ENCODE measurements around the gene KLF13. TPM values are rescaled to one million over a fixed set of nuclear protein-coding genes. Genes with fewer than 3 reads are reported as not detected.

Gene KLF13
- total RNA-seq, 1 experiment from 2014 or later: 78.6 TPM

DNA sequence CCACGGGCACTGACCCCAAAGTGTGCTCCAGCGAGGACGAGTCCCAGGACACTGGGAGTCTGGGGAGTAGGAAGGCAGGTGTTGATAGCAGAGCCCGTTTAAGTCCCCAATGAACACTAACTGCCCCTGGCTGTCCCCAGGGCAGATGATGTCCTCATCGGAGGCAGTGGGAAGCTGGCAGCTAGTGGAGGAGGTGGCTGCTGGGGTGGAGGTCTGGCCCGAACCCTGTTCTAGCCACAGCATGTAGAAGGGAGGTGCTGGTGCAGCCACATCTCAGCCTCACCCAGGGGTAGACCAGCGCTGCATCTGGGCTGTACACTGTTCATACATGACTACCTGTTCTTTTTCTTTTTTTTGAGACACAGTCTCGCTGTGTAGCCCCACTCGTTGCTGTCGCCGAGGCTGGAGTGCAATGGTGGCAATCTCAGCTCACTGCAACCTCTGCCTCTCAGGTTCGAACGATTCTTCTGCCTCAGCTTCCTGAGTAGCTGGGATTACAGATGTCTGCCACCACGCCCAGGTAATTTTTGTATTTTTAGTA is 51.8 kb downstream of the KLF13 start:
- TF ChIP-seq, protein P1, sequence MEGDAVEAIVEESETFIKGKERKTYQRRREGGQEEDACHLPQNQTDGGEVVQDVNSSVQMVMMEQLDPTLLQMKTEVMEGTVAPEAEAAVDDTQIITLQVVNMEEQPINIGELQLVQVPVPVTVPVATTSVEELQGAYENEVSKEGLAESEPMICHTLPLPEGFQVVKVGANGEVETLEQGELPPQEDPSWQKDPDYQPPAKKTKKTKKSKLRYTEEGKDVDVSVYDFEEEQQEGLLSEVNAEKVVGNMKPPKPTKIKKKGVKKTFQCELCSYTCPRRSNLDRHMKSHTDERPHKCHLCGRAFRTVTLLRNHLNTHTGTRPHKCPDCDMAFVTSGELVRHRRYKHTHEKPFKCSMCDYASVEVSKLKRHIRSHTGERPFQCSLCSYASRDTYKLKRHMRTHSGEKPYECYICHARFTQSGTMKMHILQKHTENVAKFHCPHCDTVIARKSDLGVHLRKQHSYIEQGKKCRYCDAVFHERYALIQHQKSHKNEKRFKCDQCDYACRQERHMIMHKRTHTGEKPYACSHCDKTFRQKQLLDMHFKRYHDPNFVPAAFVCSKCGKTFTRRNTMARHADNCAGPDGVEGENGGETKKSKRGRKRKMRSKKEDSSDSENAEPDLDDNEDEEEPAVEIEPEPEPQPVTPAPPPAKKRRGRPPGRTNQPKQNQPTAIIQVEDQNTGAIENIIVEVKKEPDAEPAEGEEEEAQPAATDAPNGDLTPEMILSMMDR (IDR thresholded peaks at IDR 0.05): no peak
- TF ChIP-seq TCF7L2 (IDR thresholded peaks at IDR 0.05; ENCODE audit: low read depth, low read length): no peak
- TF ChIP-seq, protein P2, sequence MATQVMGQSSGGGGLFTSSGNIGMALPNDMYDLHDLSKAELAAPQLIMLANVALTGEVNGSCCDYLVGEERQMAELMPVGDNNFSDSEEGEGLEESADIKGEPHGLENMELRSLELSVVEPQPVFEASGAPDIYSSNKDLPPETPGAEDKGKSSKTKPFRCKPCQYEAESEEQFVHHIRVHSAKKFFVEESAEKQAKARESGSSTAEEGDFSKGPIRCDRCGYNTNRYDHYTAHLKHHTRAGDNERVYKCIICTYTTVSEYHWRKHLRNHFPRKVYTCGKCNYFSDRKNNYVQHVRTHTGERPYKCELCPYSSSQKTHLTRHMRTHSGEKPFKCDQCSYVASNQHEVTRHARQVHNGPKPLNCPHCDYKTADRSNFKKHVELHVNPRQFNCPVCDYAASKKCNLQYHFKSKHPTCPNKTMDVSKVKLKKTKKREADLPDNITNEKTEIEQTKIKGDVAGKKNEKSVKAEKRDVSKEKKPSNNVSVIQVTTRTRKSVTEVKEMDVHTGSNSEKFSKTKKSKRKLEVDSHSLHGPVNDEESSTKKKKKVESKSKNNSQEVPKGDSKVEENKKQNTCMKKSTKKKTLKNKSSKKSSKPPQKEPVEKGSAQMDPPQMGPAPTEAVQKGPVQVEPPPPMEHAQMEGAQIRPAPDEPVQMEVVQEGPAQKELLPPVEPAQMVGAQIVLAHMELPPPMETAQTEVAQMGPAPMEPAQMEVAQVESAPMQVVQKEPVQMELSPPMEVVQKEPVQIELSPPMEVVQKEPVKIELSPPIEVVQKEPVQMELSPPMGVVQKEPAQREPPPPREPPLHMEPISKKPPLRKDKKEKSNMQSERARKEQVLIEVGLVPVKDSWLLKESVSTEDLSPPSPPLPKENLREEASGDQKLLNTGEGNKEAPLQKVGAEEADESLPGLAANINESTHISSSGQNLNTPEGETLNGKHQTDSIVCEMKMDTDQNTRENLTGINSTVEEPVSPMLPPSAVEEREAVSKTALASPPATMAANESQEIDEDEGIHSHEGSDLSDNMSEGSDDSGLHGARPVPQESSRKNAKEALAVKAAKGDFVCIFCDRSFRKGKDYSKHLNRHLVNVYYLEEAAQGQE (IDR thresholded peaks at IDR 0.05; ENCODE audit: insufficient read depth in 1 of 2, low read depth in 2 of 2, low read length in 1 of 2): no peak
- TF ChIP-seq POLR2AphosphoS5 (IDR thresholded peaks at IDR 0.05; ENCODE audit: low read depth, low read length): no peak
- TF ChIP-seq SIN3A (IDR thresholded peaks at IDR 0.05; ENCODE audit: borderline replicate concordance, insufficient read depth, low read depth, low read length): no peak
- intact Hi-C loops (cut with micrococcal nuclease; ENCODE audit: unreplicated experiment) (no loop called here), in situ Hi-C loops (cut with HindIII; ENCODE audit: low pct_unique_long_range_greater_than_20kb, low sequenced_read_pairs) (no loop called here)
- DNase-seq (ENCODE audit: low read depth, low spot score) (no peak), ATAC-seq (no peak)
- no peak overlapping the region for H3K4me3 ChIP-seq (ENCODE audit: low read depth in 2 of 2, low read length in 2 of 2)
- ChIA-PET CTCF (interaction anchor here (0.7 kb wide), 1 partner anchor 84 kb away, joined by 3 read pairs; no protein-coding TSS in a partner anchor), POLR2A (no interaction called here)
- H3K27me3 ChIP-seq (ENCODE audit: control insufficient read depth, insufficient read depth, low read length): no peaks in the 10 kb centered on the region
- H3K4me1 ChIP-seq (ENCODE audit: control insufficient read depth, insufficient read depth, low read length): no peaks in the 10 kb centered on the region
- BruUV-seq (replicated peaks): no TSS peak
- no peak overlapping the region for H3K27ac ChIP-seq (ENCODE audit: low read length)
- H3K36me3 ChIP-seq (ENCODE audit: control insufficient read depth, insufficient read depth, low read length): no peaks in the 10 kb centered on the region
- no peaks in the 10 kb centered on the region for H3K9me3 ChIP-seq (ENCODE audit: control insufficient read depth, insufficient read depth, low read depth, low read length)

DNA sequence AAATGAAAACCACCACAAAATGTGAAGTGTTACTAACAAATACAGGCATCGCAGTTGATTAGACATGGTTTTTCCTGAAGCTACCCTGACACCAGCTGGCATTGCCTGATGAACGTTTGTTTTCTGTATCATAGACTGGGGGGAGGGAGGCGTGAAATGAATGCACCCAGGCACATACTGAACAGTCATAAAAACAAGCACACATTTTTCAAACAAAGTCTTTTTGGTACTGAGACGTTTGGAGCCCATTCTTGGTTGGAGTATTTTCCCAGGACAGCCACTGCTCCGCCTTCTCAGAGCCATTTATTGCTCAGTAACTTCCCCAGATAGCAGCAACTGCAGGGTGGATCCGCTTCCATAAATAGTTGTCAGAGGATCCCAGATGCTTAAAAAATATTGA is 52.4 kb downstream of the KLF13 start:
- ChIA-PET POLR2A (no interaction called here), CTCF (no interaction called here)
- no TSS peak for BruUV-seq (replicated peaks)
- TF ChIP-seq POLR2AphosphoS5 (IDR thresholded peaks at IDR 0.05; ENCODE audit: low read depth, low read length): no peak
- TF ChIP-seq, protein P1 (IDR thresholded peaks at IDR 0.05): no peak
- no peak for TF ChIP-seq SIN3A (IDR thresholded peaks at IDR 0.05; ENCODE audit: borderline replicate concordance, insufficient read depth, low read depth, low read length)
- TF ChIP-seq, protein P2 (IDR thresholded peaks at IDR 0.05; ENCODE audit: insufficient read depth in 1 of 2, low read depth in 2 of 2, low read length in 1 of 2): no peak
- TF ChIP-seq TCF7L2 (IDR thresholded peaks at IDR 0.05; ENCODE audit: low read depth, low read length): no peak
- H3K4me3 ChIP-seq (ENCODE audit: low read depth in 2 of 2, low read length in 2 of 2): no peak overlapping the region
- in situ Hi-C loops (cut with HindIII; ENCODE audit: low pct_unique_long_range_greater_than_20kb, low sequenced_read_pairs) (no loop called here), intact Hi-C loops (cut with micrococcal nuclease; ENCODE audit: unreplicated experiment) (no loop called here)
- ATAC-seq: no peak
- no peaks in the 10 kb centered on the region for H3K27me3 ChIP-seq (ENCODE audit: control insufficient read depth, insufficient read depth, low read length)
- no peaks in the 10 kb centered on the region for H3K4me1 ChIP-seq (ENCODE audit: control insufficient read depth, insufficient read depth, low read length)
- no peak overlapping the region for H3K27ac ChIP-seq (ENCODE audit: low read length)
- DNase-seq (ENCODE audit: low read depth, low spot score): no peak
- no peaks in the 10 kb centered on the region for H3K9me3 ChIP-seq (ENCODE audit: control insufficient read depth, insufficient read depth, low read depth, low read length)
- H3K36me3 ChIP-seq (ENCODE audit: control insufficient read depth, insufficient read depth, low read length): no peaks in the 10 kb centered on the region
